GM23248 (cell line): ENCODE data around the gene FDXACB1.

Source experiments
- EZH2 ChIP-seq: fragments of 200-600 bp; sonication (generic); IDR thresholded peaks from 2 replicates; pipeline ENCODE4 v1.6.1; 2018; ENCODE audit warnings: antibody characterized with exemption, mild to moderate bottlenecking; ENCODE audit not compliant: insufficient read depth, poor library complexity, severe bottlenecking
- EZH2phosphoT487 ChIP-seq: fragments of 200-600 bp; sonication (generic); IDR thresholded peaks from 2 replicates; pipeline ENCODE4 v1.6.1; 2018; ENCODE audit warnings: antibody characterized with exemption, moderate library complexity, mild to moderate bottlenecking, low read depth; ENCODE audit not compliant: insufficient read depth

- TF ChIP-seq EZH2phosphoT487: no peak
- TF ChIP-seq EZH2: no peak
Measured at GRCh38 chr11:111916768-111917167, 37.8 kb upstream of the FDXACB1 start.
